Common myeloid progenitor, CD34-positive (primary cell): ENCODE data around the gene DACT1.

Source experiments
- CTCF ChIA-PET: fragments of 350-600 bp; sonication (Branson Sonifier 250); formaldehyde crosslinking; loops from one replicate; lab custom pipeline; 2021; ENCODE audit warnings: antibody characterized with exemption; lab: Charles Lee
- POLR2A ChIA-PET: fragments of 350-600 bp; sonication (Branson Sonifier 250); formaldehyde crosslinking; loops from one replicate; lab custom pipeline; 2021; ENCODE audit warnings: antibody characterized with exemption; lab: Charles Lee
- DNase-seq, 3 donors: peaks; one replicate each; pipeline versions ENCODE4 v3.0.0 to v3.0.0-alpha.2; 2013
- H3K27ac ChIP-seq, 2 experiments: 1 replicate in 1 of 2; 2 replicates in 1 of 2; pipeline ENCODE4 v1.7.0; 2013; ENCODE audit warnings: inconsistent platforms in 2 of 2, low read length in 2 of 2, mild to moderate bottlenecking in 2 of 2, low read depth in 1 of 2, moderate library complexity in 1 of 2; ENCODE audit not compliant: severe bottlenecking in 2 of 2, insufficient read depth in 1 of 2, poor library complexity in 1 of 2
- H3K27me3 ChIP-seq, 5 experiments: replicated peaks in 2 of 5; 1 replicate in 3 of 5; 2 replicates in 2 of 5; pipeline versions ENCODE4 v1.6.1 to v1.7.0; 2013; ENCODE audit warnings: low read length in 4 of 5, mild to moderate bottlenecking in 2 of 5, moderate library complexity in 2 of 5, inconsistent platforms in 1 of 5; ENCODE audit not compliant: insufficient read depth in 5 of 5, control insufficient read depth in 4 of 5
- H3K36me3 ChIP-seq, 4 experiments: 1 replicate in 2 of 4; 2 replicates in 2 of 4; pipeline versions ENCODE4 v1.6.1 to v1.7.0; 2013; ENCODE audit warnings: low read length in 3 of 4, control low read depth in 1 of 4, mild to moderate bottlenecking in 1 of 4; ENCODE audit not compliant: control insufficient read depth in 4 of 4, insufficient read depth in 4 of 4
- H3K4me1 ChIP-seq, 4 experiments: 1 replicate in 3 of 4; 2 replicates in 1 of 4; pipeline versions ENCODE4 v1.6.1 to v1.7.1; 2013; ENCODE audit warnings: low read length in 3 of 4, mild to moderate bottlenecking in 3 of 4, control low read depth in 1 of 4, inconsistent platforms in 1 of 4, moderate library complexity in 1 of 4; ENCODE audit not compliant: control insufficient read depth in 4 of 4, insufficient read depth in 4 of 4; ENCODE audit errors: control extremely low read depth in 1 of 4
- H3K4me3 ChIP-seq, 7 experiments: 1 replicate in 4 of 7; 2 replicates in 3 of 7; pipeline versions ENCODE4 v1.5.1 to v1.7.0; 2013; ENCODE audit warnings: mild to moderate bottlenecking in 7 of 7, low read length in 6 of 7, moderate library complexity in 6 of 7, inconsistent platforms in 2 of 7, low read depth in 2 of 7, control low read depth in 1 of 7; ENCODE audit not compliant: insufficient read depth in 4 of 7, control insufficient read depth in 1 of 7; ENCODE audit errors: extremely low read depth in 1 of 7
- H3K9me3 ChIP-seq, 5 experiments: 1 replicate in 4 of 5; 2 replicates in 1 of 5; pipeline versions ENCODE4 v1.6.1 to v1.7.1; 2013; ENCODE audit warnings: low read length in 4 of 5, mild to moderate bottlenecking in 2 of 5, inconsistent platforms in 1 of 5, low read depth in 1 of 5, moderate library complexity in 1 of 5; ENCODE audit not compliant: control insufficient read depth in 4 of 5, insufficient read depth in 2 of 5; ENCODE audit errors: control extremely low read depth in 1 of 5
- WGBS: methylation state at CpG from one replicate; pipeline ENCODE4 v1.1.5; 2013; ENCODE audit not compliant: insufficient coverage; 5-methylcytosine and 5-hydroxymethylcytosine counted together

Gene DACT1

DNA sequence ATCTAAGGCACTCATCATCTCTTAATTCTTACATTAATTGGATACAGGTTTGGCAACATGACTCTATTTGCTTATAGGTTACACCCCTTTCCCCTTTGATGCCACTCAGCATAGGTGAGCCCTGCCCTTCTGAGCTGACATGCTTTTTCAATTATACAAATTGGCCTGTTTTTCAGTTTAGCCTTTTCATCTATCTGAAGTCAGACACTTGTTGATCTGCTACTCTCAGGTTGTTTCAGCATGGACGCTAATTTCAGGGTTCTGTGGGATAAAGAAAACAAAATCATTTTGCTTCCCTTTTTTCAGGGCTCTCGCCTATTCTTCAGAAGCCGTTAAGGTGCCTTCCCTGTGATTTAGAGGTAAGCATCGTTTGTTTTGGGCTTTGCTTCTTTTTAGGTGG lies 55.3 kb downstream of the DACT1 start:
- DNase-seq: no peak
- ChIA-PET POLR2A (no interaction called here), CTCF (no interaction called here)
- Histone ChIP-seq H3K36me3 (no peaks in the 10 kb centered on the region), H3K4me3 (no peak overlapping the region), H3K27me3 (no peaks in the 10 kb centered on the region), H3K9me3 (peaks cover 0 to 6% (median 0%) of the 10 kb centered on the region in 5 experiments), H3K27ac (no peak overlapping the region), H3K4me1 (no peaks in the 10 kb centered on the region)
- WGBS: 93% methylated on average over 4 of the region's 4 CpGs

DNA sequence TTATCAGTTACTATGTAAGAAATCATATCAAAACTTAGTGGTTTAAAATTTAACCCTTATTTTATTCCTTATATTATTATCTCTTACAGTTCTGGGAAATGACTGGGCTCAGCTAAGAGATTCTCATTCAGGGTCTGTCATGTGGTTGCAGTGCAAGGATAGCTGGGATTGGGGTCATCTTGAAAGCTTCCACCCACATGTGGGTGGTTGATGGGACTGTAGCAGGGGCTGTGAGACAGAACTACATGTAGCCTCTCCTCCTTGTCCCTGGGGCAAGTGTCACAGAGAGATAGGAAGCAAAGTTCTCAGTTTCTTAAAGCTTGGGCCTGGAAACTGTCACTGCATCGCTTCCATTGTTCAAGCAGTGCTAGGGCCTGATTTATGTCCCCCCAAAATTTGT lies 57.8 kb downstream of the DACT1 start:
- Histone ChIP-seq H3K36me3 (no peaks in the 10 kb centered on the region), H3K9me3 (peaks cover 0 to 3% (median 0%) of the 10 kb centered on the region in 5 experiments), H3K4me1 (no peaks in the 10 kb centered on the region), H3K27me3 (no peaks in the 10 kb centered on the region), H3K4me3 (no peak overlapping the region), H3K27ac (no peak overlapping the region)
- CTCF ChIA-PET: no interaction called here
- 100% methylated on average over 1 of the region's 1 CpG for WGBS
- no peak for DNase-seq
- POLR2A ChIA-PET: no interaction called here

DNA sequence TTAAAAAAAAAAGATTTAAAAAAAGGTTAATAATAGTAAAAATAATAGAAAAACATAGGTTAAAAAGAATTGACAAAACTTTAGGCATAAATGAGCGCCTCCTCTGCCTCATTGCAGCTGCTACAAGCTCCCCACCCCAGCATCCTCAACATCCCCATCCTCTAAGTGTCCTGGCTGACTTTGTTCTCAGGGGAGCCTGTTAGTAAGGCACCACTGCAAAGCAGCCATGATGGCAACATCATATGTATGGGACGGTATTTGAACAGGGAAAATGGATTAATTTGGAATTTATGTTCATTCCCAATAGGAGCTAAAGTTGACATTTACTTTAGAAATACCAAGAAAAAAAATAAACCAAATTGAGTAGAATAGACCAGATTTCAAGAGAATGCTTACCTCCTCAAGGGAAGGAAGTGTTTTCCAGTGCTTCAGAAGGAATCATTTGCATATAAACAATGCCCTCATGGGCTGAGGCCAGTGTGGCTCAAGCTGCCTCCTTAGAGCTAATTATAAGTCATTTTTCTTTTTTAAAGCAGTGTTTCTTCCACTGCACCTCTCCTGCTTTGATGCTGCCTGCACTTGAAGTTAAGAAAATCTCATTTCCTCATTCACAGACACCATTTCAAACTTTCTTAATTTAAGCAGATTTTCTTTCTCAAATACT lies 59.6 kb downstream of the DACT1 start:
- Histone ChIP-seq H3K27me3 (no peaks in the 10 kb centered on the region), H3K4me3 (no peak overlapping the region), H3K27ac (no peak overlapping the region), H3K9me3 (peaks cover 0 to 3% (median 0%) of the 10 kb centered on the region in 5 experiments), H3K36me3 (no peaks in the 10 kb centered on the region), H3K4me1 (no peaks in the 10 kb centered on the region)
- WGBS: no CpG with 5 or more reads among the region's 2 CpGs
- POLR2A ChIA-PET: no interaction called here
- DNase-seq: no peak
- CTCF ChIA-PET: interaction anchor here (0.8 kb wide), 1 partner anchor 12 kb away, joined by 3 read pairs; no protein-coding TSS in a partner anchor
